K562 (cell line): ENCODE data around the gene TRMT1L. TPM values are rescaled to one million over a fixed set of nuclear protein-coding genes. Genes with fewer than 3 reads are reported as not detected.
A peak's percentile ranks its signal among the peaks of the same experiment; 100 is the strongest.

ENCODE experiments used
- ATAC-seq: fragments of 200-7000 bp; cut with Tn5 transposase; 3 replicates; pipeline ENCODE4 v1.9.1; 2020; ENCODE audit warnings: moderate library complexity
- BruUV-seq: library from RNA; stranded (reverse); fragments of 400-500 nt; replicated peaks from 2 replicates; lab custom pipeline; 2021; lab: Mats Ljungman, UMichigan
- CTCF ChIA-PET: fragments of 300-600 bp; formaldehyde crosslinking; extraction: SDS; loops from one replicate; lab custom pipeline; 2021; ENCODE audit warnings: low intra/inter-chr PET ratio; lab: Yijun Ruan, JAX
- POLR2A ChIA-PET: fragments of 300-600, 350-650 bp; sonication (Branson Sonifier 250); formaldehyde crosslinking; extraction: SDS; loops from one replicate; lab custom pipeline; 2021; ENCODE audit warnings: antibody characterized with exemption, inconsistent platforms; lab: Yijun Ruan, JAX
- DNase-seq, 4 experiments: peaks; one replicate each; pipeline versions ENCODE4 v3.0.0 to v3.0.0-alpha.2; 2011 to 2018; ENCODE audit warnings: low spot score in 3 of 4, mixed read lengths in 3 of 4; ENCODE audit errors: extremely low read depth in 1 of 4
- FAIRE-seq: peaks from 2 replicates; lab custom pipeline; 2011; peaks lifted over from hg19 to GRCh38; lab: Jason Lieb, UNC
- H2AFZ ChIP-seq: 2 replicates; pipeline ENCODE4 v1.6.0; 2011; ENCODE audit warnings: low read depth, low read length, control low read depth, inconsistent platforms
- H3K27ac ChIP-seq: fragments of 200-600 bp; 3 replicates; pipeline ENCODE4 v1.8.0; 2011; ENCODE audit warnings: low read depth, mild to moderate bottlenecking, control low read depth, inconsistent platforms, low read length, moderate library complexity, mixed read lengths; ENCODE audit errors: extremely low read depth
- H3K27me3 ChIP-seq, 2 experiments: fragments of 300-600 bp in 1 of 2; 2 replicates in 1 of 2; 3 replicates in 1 of 2; pipeline versions ENCODE4 v1.6.0 to v1.8.0; 2011; ENCODE audit warnings: inconsistent platforms in 2 of 2, low read length in 2 of 2, mild to moderate bottlenecking in 1 of 2, mixed read lengths in 1 of 2, moderate library complexity in 1 of 2; ENCODE audit not compliant: control insufficient read depth in 2 of 2, insufficient read depth in 2 of 2
- H3K36me3 ChIP-seq: fragments of 300-600 bp; 3 replicates; pipeline ENCODE4 v1.8.0; 2011; ENCODE audit warnings: mild to moderate bottlenecking, low read length, inconsistent platforms; ENCODE audit not compliant: control insufficient read depth, insufficient read depth
- H3K4me1 ChIP-seq, 2 experiments: fragments of 200-600 bp in 1 of 2; replicated peaks in 1 of 2; 2 replicates in 1 of 2; 3 replicates in 1 of 2; pipeline versions ENCODE4 v1.5.1 to v1.8.0; 2011; ENCODE audit warnings: inconsistent platforms in 2 of 2, low read length in 2 of 2, mild to moderate bottlenecking in 1 of 2, mixed read lengths in 1 of 2, moderate library complexity in 1 of 2; ENCODE audit not compliant: control insufficient read depth in 2 of 2, insufficient read depth in 2 of 2
- H3K4me2 ChIP-seq: 2 replicates; pipeline ENCODE4 v1.6.1; 2011; ENCODE audit warnings: low read length, control low read depth, inconsistent platforms, mixed read lengths; ENCODE audit not compliant: insufficient read depth
- H3K4me3 ChIP-seq: fragments of 200-600 bp; sonication (generic), shearing (Covaris generic); 2 replicates; pipeline ENCODE4 v1.5.1; 2016; ENCODE audit warnings: control low read depth, inconsistent platforms
- H3K79me2 ChIP-seq: fragments of 200-600 bp; 3 replicates; pipeline ENCODE4 v1.8.0; 2011; ENCODE audit warnings: low read length, inconsistent platforms; ENCODE audit not compliant: control insufficient read depth, insufficient read depth
- H3K9ac ChIP-seq, 2 experiments: 2 replicates each; pipeline versions ENCODE4 v1.6.0 to v1.6.1; 2011; ENCODE audit warnings: low read depth in 2 of 2, low read length in 2 of 2, control low read depth in 1 of 2, inconsistent platforms in 1 of 2, mild to moderate bottlenecking in 1 of 2, mixed read lengths in 1 of 2; ENCODE audit not compliant: insufficient read depth in 1 of 2
- H3K9me1 ChIP-seq: one replicate; pipeline ENCODE4 v1.6.0; 2011; ENCODE audit warnings: inconsistent platforms, mild to moderate bottlenecking, low read length, moderate library complexity; ENCODE audit not compliant: control insufficient read depth, insufficient read depth
- H3K9me3 ChIP-seq: replicated peaks from 2 replicates; pipeline ENCODE4 v1.5.1; 2011; ENCODE audit warnings: low read depth, low read length, inconsistent platforms; ENCODE audit not compliant: control insufficient read depth, insufficient read depth
- H4K20me1 ChIP-seq: replicated peaks from 2 replicates; pipeline ENCODE4 v1.6.1; 2011; ENCODE audit warnings: low read length, inconsistent platforms, mixed read lengths; ENCODE audit not compliant: control insufficient read depth, insufficient read depth
- CC2D1A ChIP-seq: fragments of 450-650 bp; IDR thresholded peaks from 2 replicates; pipeline ENCODE4 v1.6.1; 2017; ENCODE audit warnings: mild to moderate bottlenecking
- HNRNPL ChIP-seq: fragments of 200-400 bp; formaldehyde crosslinking; IDR thresholded peaks from 2 replicates; pipeline ENCODE4 v1.6.1; 2017; ENCODE audit warnings: low read depth, mild to moderate bottlenecking, low read length
- POLR2A ChIP-seq: fragments of 450-650 bp; conservative IDR thresholded peaks from 2 replicates; pipeline ENCODE4 v1.6.1; 2016
- PTTG1 ChIP-seq: fragments of 450-650 bp; IDR thresholded peaks from 2 replicates; pipeline ENCODE4 v1.6.1; 2016; ENCODE audit warnings: low read depth, mild to moderate bottlenecking, missing genetic modification characterization, missing compliant biosample characterization
- SIN3B ChIP-seq: fragments of 450-650 bp; IDR thresholded peaks from 2 replicates; pipeline ENCODE4 v1.6.1; 2017; ENCODE audit warnings: low read depth, mild to moderate bottlenecking, moderate library complexity
- SRSF3 ChIP-seq: fragments of 200-400 bp; formaldehyde crosslinking; IDR thresholded peaks from 2 replicates; pipeline ENCODE4 v1.6.1; 2016; ENCODE audit warnings: mild to moderate bottlenecking, low read length, moderate library complexity; ENCODE audit not compliant: insufficient read depth
- SUPT5H ChIP-seq: fragments of 450-650 bp; IDR thresholded peaks from 2 replicates; pipeline ENCODE4 v1.6.1; 2016
- TEAD4 ChIP-seq, 2 experiments: sonication (generic) in 1 of 2; formaldehyde crosslinking in 1 of 2; IDR thresholded peaks; 2 replicates each; pipeline versions ENCODE4 v1.6.1 to v1.8.0; 2012 to 2022; ENCODE audit warnings: borderline replicate concordance in 1 of 2, inconsistent platforms in 1 of 2, low read length in 1 of 2, mild to moderate bottlenecking in 1 of 2, missing genetic modification reagents in 1 of 2
- TRIM28 ChIP-seq: fragments of 450-650 bp; IDR thresholded peaks from 2 replicates; pipeline ENCODE4 v1.6.1; 2017
- ZBTB7A ChIP-seq: IDR thresholded peaks from 2 replicates; pipeline ENCODE4 v1.6.1; 2011; ENCODE audit warnings: low read depth, mild to moderate bottlenecking, low read length, moderate library complexity, borderline replicate concordance; ENCODE audit not compliant: control insufficient read depth
- ZNF766 ChIP-seq: fragments of 200-800 bp; sonication (Bioruptor generic); conservative IDR thresholded peaks from 2 replicates; pipeline ENCODE4 v1.6.1; 2016; ENCODE audit warnings: missing genetic modification characterization, missing compliant biosample characterization
- WGBS: fragments of 100-300 bp; shearing (Covaris generic); methylation state at CpG from one replicate; pipeline ENCODE4 v1.1.6; 2016; ENCODE audit warnings: low coverage, mixed read lengths; ENCODE audit not compliant: insufficient coverage; ENCODE audit errors: missing lambda C conversion rate; 5-methylcytosine and 5-hydroxymethylcytosine counted together
- in situ Hi-C: fragments of 300-500 bp; cut with MboI; formaldehyde crosslinking; loops from 4 replicates; pipeline ENCODE4 v1.15.0; 2018; ENCODE audit warnings: inconsistent platforms, mixed read lengths
- intact Hi-C: fragments of 100-400 bp; cut with micrococcal nuclease; formaldehyde crosslinking; loops from 2 replicates; pipeline ENCODE4 v1.14.2; 2022
- polyA plus RNA-seq, 8 experiments: library from polyadenylated mRNA; depleted of rRNA in 4 of 8; stranded (reverse) in 5 of 8; unstranded in 3 of 8; fragments of >200 nt; fragmentation: Nextera tagmentation in 2 of 8; fragmentation: Illumina TruSeq in 1 of 8; extraction: Ambion mirVana in 2 of 8; extraction: Trizol in 1 of 8; gene quantifications; 2 replicates each; pipeline versions ENCODE4 v1.2.1 to v1.2.3, GENCODE V29; 2011 to 2014; ENCODE audit warnings: inconsistent platforms in 1 of 8, missing spikeins in 1 of 8
- total RNA-seq, 7 experiments: library from RNA; depleted of rRNA in 6 of 7; stranded (reverse); fragments of >200 nt in 6 of 7; fragmentation: Illumina TruSeq in 2 of 7; extraction: Trizol in 2 of 7; gene quantifications; 2 replicates each; pipeline versions ENCODE4 v1.2.1 to v1.2.3, GENCODE V29; 2011 to 2021; ENCODE audit warnings: low replicate concordance in 1 of 7
- TF ChIP-seq, protein P1 (sequence below): fragments of 250-450 bp; sonication (Bioruptor Pico); IDR thresholded peaks from 2 replicates; pipeline ENCODE4 v1.5.0; 2021

Gene TRMT1L
- total and polyA plus RNA-seq, 9 of the 15 experiments (the other 6 are each of a cell fraction or from before 2014, with no cell fraction given) = 6.4 to 88.9 (median 32.9) TPM

DNA sequence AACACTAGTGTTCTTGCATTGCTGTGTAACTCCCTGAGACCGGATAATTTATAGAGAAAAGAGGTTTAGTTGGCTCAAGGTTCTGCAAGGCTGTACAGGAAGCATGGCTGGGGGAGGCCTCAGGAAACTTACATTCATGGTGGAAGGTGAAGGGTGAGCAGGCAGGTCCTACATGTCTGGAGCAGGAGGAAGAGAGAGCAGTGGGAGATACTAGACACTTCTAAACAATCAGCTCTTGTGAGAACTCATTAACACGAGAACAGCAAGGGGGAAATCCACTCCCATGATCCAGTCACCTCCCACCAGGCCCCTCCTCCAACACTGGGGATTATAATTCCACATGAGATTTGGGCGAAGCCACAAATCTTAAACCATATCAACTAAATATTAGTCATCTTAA lies 81.3 kb downstream of the TRMT1L start:
- Histone ChIP-seq H3K79me2 (peaks cover 87% of the 10 kb centered on the region), H3K36me3 (peaks cover 3% of the 10 kb centered on the region; the same call in 1 of the 3 replicates), H2AFZ (no peak overlapping the region), H3K4me3 (no peak overlapping the region), H3K9me3 (no peaks in the 10 kb centered on the region), H3K4me2 (no peak overlapping the region), H4K20me1 (no peaks in the 10 kb centered on the region), H3K27me3 (no peaks in the 10 kb centered on the region), H3K4me1 (peaks cover 0 to 7% of the 10 kb centered on the region in 2 experiments; a peak in 3 of 5 replicates), H3K9ac (no peak overlapping the region), H3K27ac (peak overlapping the region; percentile 19; the same call in 1 of the 3 replicates), H3K9me1 (no peaks in the 10 kb centered on the region)
- ATAC-seq (peak; percentile 25; the same call in 2 of the 3 replicates), FAIRE-seq (peak; percentile 49), DNase-seq (no peak)
- ChIA-PET CTCF (no interaction called here), POLR2A (interaction anchor here (1.0 kb wide), 1 partner anchor 13 kb away, joined by 3 read pairs; no protein-coding TSS in a partner anchor)
- BruUV-seq = no TSS peak
- intact Hi-C loops = no loop called here
- 0 out of 2 replicates have a peak, but pooled peaks have one; percentile 33 for TF ChIP-seq TRIM28
- no peak for TF ChIP-seq PTTG1 (tag)
- TF ChIP-seq ZNF766 (CRISPR knock-in tag) = 0 out of 2 replicates have a peak, but pooled peaks have one; percentile 47
- WGBS = 66% methylated on average over 3 of the region's 3 CpGs
- in situ Hi-C loops = no loop called here

DNA sequence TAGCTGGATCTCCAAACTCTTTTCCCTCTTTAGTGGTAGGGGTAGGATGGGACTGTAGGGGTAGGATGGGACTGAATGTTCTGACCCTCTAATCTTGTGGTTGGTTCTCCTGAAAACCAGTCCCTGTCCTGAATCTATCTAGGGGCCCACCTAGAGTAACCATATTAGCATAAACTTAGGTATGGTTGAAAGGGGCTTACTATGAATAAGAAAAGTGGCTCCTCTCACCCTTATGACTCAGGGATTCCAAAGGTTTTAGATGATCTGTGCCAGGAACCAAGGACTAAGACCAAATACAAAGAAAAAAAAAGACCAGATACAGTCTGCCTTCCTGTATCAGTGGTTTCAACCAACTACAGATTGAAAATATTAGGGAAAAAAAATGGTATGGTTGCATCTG lies 82.4 kb downstream of the TRMT1L start:
- no peak overlapping the region for H3K4me2 ChIP-seq
- CTCF ChIA-PET = no interaction called here
- FAIRE-seq = no peak
- no peaks in the 10 kb centered on the region for H3K9me3 ChIP-seq
- no peak overlapping the region for H3K4me3 ChIP-seq
- H3K9me1 ChIP-seq = no peaks in the 10 kb centered on the region
- intact Hi-C loops (no loop called here), in situ Hi-C loops (no loop called here)
- POLR2A ChIA-PET = interaction anchor here (0.8 kb wide), 1 partner anchor 10 kb away, joined by 3 read pairs; no protein-coding TSS in a partner anchor
- H4K20me1 ChIP-seq = no peaks in the 10 kb centered on the region
- H3K9ac ChIP-seq = no peak overlapping the region
- H3K4me1 ChIP-seq = peaks cover 0 to 2% of the 10 kb centered on the region in 2 experiments; a peak in 1 of 5 replicates
- peaks cover 3% of the 10 kb centered on the region; the same call in 1 of the 3 replicates for H3K36me3 ChIP-seq
- DNase-seq = no peak
- H3K79me2 ChIP-seq = peaks cover 88% of the 10 kb centered on the region
- no TSS peak for BruUV-seq
- no peak overlapping the region for H3K27ac ChIP-seq
- no peaks in the 10 kb centered on the region for H3K27me3 ChIP-seq
- ATAC-seq = peak; percentile 23
- H2AFZ ChIP-seq = no peak overlapping the region
- TF ChIP-seq TEAD4 (IDR thresholded peaks at IDR 0.05; ENCODE audit: low read length) (no peak), TEAD4 (CRISPR knock-in tag; IDR thresholded peaks at IDR 0.05; ENCODE audit: borderline replicate concordance) (no peak), SUPT5H (no peak), ZBTB7A (no peak), POLR2A (no peak), SIN3B (no peak), HNRNPL (no peak), SRSF3 (no peak), CC2D1A (no peak)
- TF ChIP-seq, protein P1, sequence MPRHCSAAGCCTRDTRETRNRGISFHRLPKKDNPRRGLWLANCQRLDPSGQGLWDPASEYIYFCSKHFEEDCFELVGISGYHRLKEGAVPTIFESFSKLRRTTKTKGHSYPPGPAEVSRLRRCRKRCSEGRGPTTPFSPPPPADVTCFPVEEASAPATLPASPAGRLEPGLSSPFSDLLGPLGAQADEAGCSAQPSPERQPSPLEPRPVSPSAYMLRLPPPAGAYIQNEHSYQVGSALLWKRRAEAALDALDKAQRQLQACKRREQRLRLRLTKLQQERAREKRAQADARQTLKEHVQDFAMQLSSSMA (CRISPR knock-in tag) = no peak
